ENCODE measurements around the gene TMEM250. TPM values are rescaled to one million over a fixed set of nuclear protein-coding genes. Genes with fewer than 3 reads are reported as not detected.
A peak's percentile ranks its signal among the peaks of the same experiment; 100 is the strongest.

Gene TMEM250, protein sequence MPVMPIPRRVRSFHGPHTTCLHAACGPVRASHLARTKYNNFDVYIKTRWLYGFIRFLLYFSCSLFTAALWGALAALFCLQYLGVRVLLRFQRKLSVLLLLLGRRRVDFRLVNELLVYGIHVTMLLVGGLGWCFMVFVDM
- 10 to 100 TPM; 12.4 to 29.7 (median 15.4) TPM for total RNA-seq
- long read RNA-seq, partial matches to known transcripts = 0 of 2 reads
- long read RNA-seq, other reads (novel, unspliced or antisense) = 1 of 2 reads

DNA sequence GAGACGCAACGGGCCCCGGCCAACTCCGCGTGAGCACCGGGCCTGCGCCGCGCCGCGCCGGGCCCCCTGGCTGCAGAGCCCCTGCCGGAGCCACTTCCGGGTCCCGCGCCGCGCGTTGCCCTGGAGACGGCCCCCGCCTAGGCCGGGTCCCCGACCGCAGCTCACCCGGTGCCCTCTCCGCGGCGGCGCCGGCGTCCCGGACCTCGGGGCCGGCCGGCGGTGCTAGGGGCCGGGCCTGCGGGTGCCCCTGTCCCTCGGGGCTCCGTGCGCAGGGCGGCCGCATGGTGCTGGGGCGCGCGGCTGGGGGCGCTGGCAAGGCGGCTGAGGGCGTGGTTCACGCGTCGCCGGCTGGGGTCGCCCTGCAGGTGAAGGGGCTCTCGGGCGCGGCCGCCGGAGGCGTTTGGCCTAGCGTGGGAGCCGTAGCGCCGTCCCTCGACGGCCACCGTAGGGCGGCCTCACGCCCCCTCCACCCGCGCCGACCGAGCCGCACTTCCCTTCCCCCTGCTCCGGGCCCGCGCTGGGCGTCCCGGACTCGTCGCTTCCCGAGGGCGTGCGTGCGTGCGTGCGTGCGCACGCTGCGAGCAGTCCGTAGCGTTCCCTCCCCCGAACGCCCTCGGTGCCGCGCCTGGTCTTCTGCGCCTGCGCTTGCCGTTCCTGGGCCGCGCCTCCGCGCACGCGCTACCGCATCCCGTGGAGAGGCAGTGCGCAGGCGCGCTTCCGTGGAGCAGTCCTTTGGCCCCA lies at the start of gene TMEM250:
TSS of gene TMEM250 (minus strand) at position 556 of the 741 bp plus-strand sequence. CDS start 1,975 bp downstream, outside the sequence.
- Histone ChIP-seq H3K4me3 (peak within 1 kb of the TSS; percentile 92 to 97 (median 94)), H3K27me3 (no peaks in the 10 kb centered on the region), H3K4me1 (peaks cover 0 to 40% (median 14%) of the 10 kb centered on the region in 4 donors), H3K9me3 (no peaks in the 10 kb centered on the region), H3K27ac (peak within 1 kb of the TSS; percentile 97), H3K36me3 (peaks cover 0 to 8% (median 2%) of the 10 kb centered on the region in 4 donors)
- WGBS (ENCODE audit: insufficient coverage, low coverage, low lambda C conversion rate, missing lambda C conversion rate) = no CpG with 5 or more reads among the region's 112 CpGs
- DNase-seq (peak; percentile 98), ATAC-seq (peak; percentile 79 to 84 (median 81))
- intact Hi-C loops (cut with DNase I) = no loop called here
- TF ChIP-seq, protein P1, sequence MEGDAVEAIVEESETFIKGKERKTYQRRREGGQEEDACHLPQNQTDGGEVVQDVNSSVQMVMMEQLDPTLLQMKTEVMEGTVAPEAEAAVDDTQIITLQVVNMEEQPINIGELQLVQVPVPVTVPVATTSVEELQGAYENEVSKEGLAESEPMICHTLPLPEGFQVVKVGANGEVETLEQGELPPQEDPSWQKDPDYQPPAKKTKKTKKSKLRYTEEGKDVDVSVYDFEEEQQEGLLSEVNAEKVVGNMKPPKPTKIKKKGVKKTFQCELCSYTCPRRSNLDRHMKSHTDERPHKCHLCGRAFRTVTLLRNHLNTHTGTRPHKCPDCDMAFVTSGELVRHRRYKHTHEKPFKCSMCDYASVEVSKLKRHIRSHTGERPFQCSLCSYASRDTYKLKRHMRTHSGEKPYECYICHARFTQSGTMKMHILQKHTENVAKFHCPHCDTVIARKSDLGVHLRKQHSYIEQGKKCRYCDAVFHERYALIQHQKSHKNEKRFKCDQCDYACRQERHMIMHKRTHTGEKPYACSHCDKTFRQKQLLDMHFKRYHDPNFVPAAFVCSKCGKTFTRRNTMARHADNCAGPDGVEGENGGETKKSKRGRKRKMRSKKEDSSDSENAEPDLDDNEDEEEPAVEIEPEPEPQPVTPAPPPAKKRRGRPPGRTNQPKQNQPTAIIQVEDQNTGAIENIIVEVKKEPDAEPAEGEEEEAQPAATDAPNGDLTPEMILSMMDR (IDR thresholded peaks at IDR 0.05) = peak in 2 of 4 donors; percentile 11 to 26
- peak; percentile 86 for TF ChIP-seq POLR2A (IDR thresholded peaks at IDR 0.05)

DNA sequence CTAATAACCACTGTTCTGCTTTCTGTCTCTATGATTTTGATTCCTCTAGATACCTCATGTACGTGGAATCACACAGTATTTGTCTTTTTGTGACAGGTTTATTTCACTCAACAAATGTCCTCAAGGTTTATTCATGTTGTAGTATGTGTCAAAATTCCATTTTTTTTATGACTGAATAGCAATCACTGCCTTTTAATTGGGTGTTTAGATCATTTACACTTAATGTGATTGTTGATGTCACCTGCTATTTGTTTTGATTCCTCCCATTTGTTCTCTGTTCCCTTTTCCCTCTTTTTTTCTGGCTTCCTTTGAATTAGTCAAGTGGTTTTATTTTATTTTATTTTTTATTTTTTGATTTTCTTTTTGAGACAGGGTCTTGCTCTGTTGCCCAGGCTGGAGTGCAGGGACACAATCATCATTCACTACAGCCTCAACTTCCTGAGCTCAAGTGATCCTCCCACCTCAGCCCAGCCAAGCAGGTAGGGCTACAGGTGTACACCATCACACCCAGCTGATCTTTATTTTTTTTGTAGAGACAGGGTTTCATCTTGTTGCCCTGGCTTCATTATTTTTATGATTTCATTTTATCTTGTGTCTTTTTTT lies 44.7 kb upstream of the TMEM250 start:
- intact Hi-C loops (cut with DNase I) = no loop called here
- H3K36me3 ChIP-seq = no peaks in the 10 kb centered on the region
- H3K27me3 ChIP-seq = no peaks in the 10 kb centered on the region
- no peaks in the 10 kb centered on the region for H3K4me1 ChIP-seq
- TF ChIP-seq POLR2A (IDR thresholded peaks at IDR 0.05) = no peak
- TF ChIP-seq, protein P1 (IDR thresholded peaks at IDR 0.05) = no peak
- no peak for ATAC-seq
- no peaks in the 10 kb centered on the region for H3K9me3 ChIP-seq
- no peak overlapping the region for H3K4me3 ChIP-seq
- no peak overlapping the region for H3K27ac ChIP-seq
- WGBS (ENCODE audit: insufficient coverage, low coverage, low lambda C conversion rate, missing lambda C conversion rate) = 44% methylated on average over 1 of the region's 1 CpG
- no peak for DNase-seq

DNA sequence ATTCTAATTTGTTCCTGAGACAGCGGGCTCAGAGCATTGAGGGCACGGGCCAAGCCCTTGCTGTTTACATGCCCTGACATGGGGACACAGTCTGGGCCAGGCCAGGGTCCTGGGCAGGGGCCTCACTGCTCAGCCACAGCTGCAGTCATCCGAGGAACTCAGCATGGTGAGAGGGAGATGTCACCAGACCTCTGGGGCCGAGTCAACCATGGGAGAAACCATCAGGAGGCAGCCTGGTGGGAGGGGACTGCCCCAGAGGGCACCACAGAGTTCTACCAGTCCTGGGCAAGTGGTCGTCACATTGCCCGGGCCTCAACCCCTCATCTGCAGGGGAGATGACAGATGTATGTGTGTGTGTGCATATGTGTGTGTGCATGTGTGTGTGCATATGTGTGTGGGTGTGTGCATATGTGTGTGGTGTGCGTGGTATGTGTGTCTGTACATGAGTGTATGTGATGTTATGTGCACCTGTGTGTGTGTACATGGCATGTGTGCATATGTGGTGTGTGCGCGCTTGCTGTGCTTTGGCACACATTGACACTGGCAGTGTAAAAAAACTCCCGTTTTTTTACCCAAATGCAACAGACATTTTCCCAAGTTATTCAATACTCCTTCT lies 42.4 kb upstream of the TMEM250 start:
- intact Hi-C loops (cut with DNase I) = no loop called here
- ATAC-seq (no peak), DNase-seq (peak in 1 of 3 donors; percentile 30)
- TF ChIP-seq POLR2A (IDR thresholded peaks at IDR 0.05) = no peak
- TF ChIP-seq, protein P1 (IDR thresholded peaks at IDR 0.05) = no peak
- Histone ChIP-seq H3K4me3 (no peak overlapping the region), H3K9me3 (no peaks in the 10 kb centered on the region), H3K4me1 (no peaks in the 10 kb centered on the region), H3K27ac (no peak overlapping the region), H3K36me3 (no peaks in the 10 kb centered on the region), H3K27me3 (no peaks in the 10 kb centered on the region)
- WGBS (ENCODE audit: insufficient coverage, low coverage, low lambda C conversion rate, missing lambda C conversion rate) = 33% methylated on average over 1 of the region's 10 CpGs

DNA sequence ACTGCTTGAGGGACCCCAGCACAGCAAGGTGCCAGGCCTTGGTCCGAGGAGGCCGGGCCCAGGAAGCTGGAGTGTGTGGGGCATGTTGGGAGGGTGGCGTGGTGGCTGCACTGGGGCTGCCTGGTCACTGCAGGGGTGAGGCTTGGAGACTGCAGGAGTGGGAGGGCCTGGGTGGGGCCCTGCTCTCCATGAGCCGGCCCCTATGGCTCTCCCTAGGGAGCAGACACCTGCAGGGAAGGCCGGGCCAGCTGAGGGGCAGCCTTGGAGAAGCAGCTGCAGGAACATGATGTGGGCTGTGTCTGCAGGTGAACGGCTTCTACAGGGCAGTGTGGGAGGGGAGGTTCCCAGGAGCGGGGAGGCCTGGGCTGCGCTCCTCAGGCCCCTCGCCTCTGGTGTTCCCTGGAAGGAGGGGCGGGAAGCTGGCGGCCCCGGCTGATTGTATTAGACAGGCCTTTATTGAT lies 41.7 kb upstream of the TMEM250 start:
- H3K27ac ChIP-seq = no peak overlapping the region
- no peaks in the 10 kb centered on the region for H3K9me3 ChIP-seq
- no peaks in the 10 kb centered on the region for H3K36me3 ChIP-seq
- intact Hi-C loops (cut with DNase I) = no loop called here
- TF ChIP-seq, protein P1 (IDR thresholded peaks at IDR 0.05) = no peak
- no peak for TF ChIP-seq POLR2A (IDR thresholded peaks at IDR 0.05)
- peak in 1 of 4 donors; percentile 14 for ATAC-seq
- no peak overlapping the region for H3K4me3 ChIP-seq
- WGBS (ENCODE audit: insufficient coverage, low coverage, low lambda C conversion rate, missing lambda C conversion rate) = 100% methylated on average over 2 of the region's 12 CpGs
- H3K27me3 ChIP-seq = no peaks in the 10 kb centered on the region
- no peaks in the 10 kb centered on the region for H3K4me1 ChIP-seq
- DNase-seq = peak in 1 of 3 donors; percentile 44

All from right lobe of liver (tissue), 6 donors.